Natural killer cell (primary cell): Measurements from ENCODE around the gene EDIL3. TPM values are rescaled to one million over a fixed set of nuclear protein-coding genes. Genes with fewer than 3 reads are reported as not detected.

ENCODE experiments used
- ATAC-seq, 3 donors: fragments of 150-1000 bp in 2 of 3; fragments of 200-7000 bp in 1 of 3; cut with Tn5 transposase; 1 replicate in 1 of 3; 2 replicates in 2 of 3; pipeline ENCODE4 v1.10.0; 2021; ENCODE audit warnings: mild to moderate bottlenecking in 2 of 3, moderate library complexity in 2 of 3
- DNase-seq, 2 donors: peaks; one replicate each; pipeline versions ENCODE4 v3.0.0 to v3.0.0-alpha.2; 2013 to 2021; ENCODE audit warnings: mixed read lengths in 1 of 2
- H3K27ac ChIP-seq: one replicate; pipeline ENCODE4 v1.5.1; 2013; ENCODE audit warnings: mild to moderate bottlenecking, low read length
- H3K27me3 ChIP-seq: one replicate; pipeline ENCODE4 v1.6.1; 2013; ENCODE audit warnings: low read length; ENCODE audit not compliant: control insufficient read depth, insufficient read depth
- H3K36me3 ChIP-seq: one replicate; pipeline ENCODE4 v1.6.1; 2013; ENCODE audit warnings: low read length; ENCODE audit not compliant: control insufficient read depth, insufficient read depth
- H3K4me1 ChIP-seq: one replicate; pipeline ENCODE4 v1.6.1; 2013; ENCODE audit warnings: low read length; ENCODE audit not compliant: control insufficient read depth, insufficient read depth
- H3K4me3 ChIP-seq: one replicate; pipeline ENCODE4 v1.5.1; 2013; ENCODE audit warnings: low read length
- H3K9me3 ChIP-seq: one replicate; pipeline ENCODE4 v1.6.1; 2013; ENCODE audit warnings: low read length; ENCODE audit not compliant: control insufficient read depth, insufficient read depth
- H3K27ac Mint-ChIP-seq, 2 donors: one replicate each; pipeline ENCODE4 v1.8.0; 2022; ENCODE audit warnings: mild to moderate bottlenecking in 2 of 2, mixed read lengths in 2 of 2, moderate library complexity in 1 of 2
- H3K27me3 Mint-ChIP-seq, 2 donors: one replicate each; pipeline ENCODE4 v1.8.0; 2022; ENCODE audit warnings: low read depth in 2 of 2, mixed read lengths in 2 of 2
- H3K36me3 Mint-ChIP-seq: one replicate; pipeline ENCODE4 v1.8.0; 2022; ENCODE audit warnings: mixed read lengths
- H3K4me1 Mint-ChIP-seq, 2 donors: one replicate each; pipeline ENCODE4 v1.8.0; 2022; ENCODE audit warnings: mixed read lengths in 2 of 2
- H3K4me3 Mint-ChIP-seq: one replicate; pipeline ENCODE4 v1.8.0; 2022; ENCODE audit warnings: mild to moderate bottlenecking, moderate library complexity, mixed read lengths
- H3K9me3 Mint-ChIP-seq, 2 donors: one replicate each; pipeline ENCODE4 v1.8.0; 2022; ENCODE audit warnings: mixed read lengths in 2 of 2
- CTCF ChIP-seq: fragments of 200-600 bp; IDR thresholded peaks from one replicate; pipeline ENCODE4 v1.8.0; 2022; ENCODE audit warnings: antibody characterized with exemption
- WGBS: methylation state at CpG from one replicate; pipeline ENCODE4 v1.1.7; 2013; ENCODE audit warnings: missing lambda C conversion rate; ENCODE audit not compliant: insufficient coverage; 5-methylcytosine and 5-hydroxymethylcytosine counted together
- intact Hi-C: fragments of 100-400 bp; cut with micrococcal nuclease; formaldehyde crosslinking; loops from one replicate; pipeline ENCODE4 v1.14.2; 2022
- total RNA-seq, 4 donors: library from RNA; stranded (reverse); fragments of 120-200 nt in 1 of 4; gene quantifications; one replicate each; pipeline versions ENCODE4 v1.2.3 to v1.2.4, GENCODE V29; 2013 to 2022

Gene EDIL3
- total RNA-seq, 3 donors from 2014 or later (not counting 1 experiment from before 2014, with no cell fraction given): not detected

GRCh38 chr5:84260939-84261338, 123.7 kb downstream of the EDIL3 start:
- Mint-ChIP-seq H3K27ac (no peak overlapping the region), H3K4me1 (no peaks in the 10 kb centered on the region), H3K9me3 (peaks cover 4 to 13% of the 10 kb centered on the region in 2 donors), H3K4me3 (no peak overlapping the region), H3K36me3 (no peaks in the 10 kb centered on the region), H3K27me3 (no peaks in the 10 kb centered on the region)
- ATAC-seq (no peak), DNase-seq (no peak)
- Histone ChIP-seq H3K36me3 (no peaks in the 10 kb centered on the region), H3K27ac (no peak overlapping the region), H3K4me3 (no peak overlapping the region), H3K4me1 (no peaks in the 10 kb centered on the region), H3K9me3 (no peaks in the 10 kb centered on the region), H3K27me3 (no peaks in the 10 kb centered on the region)
- intact Hi-C loops: no loop called here
- TF ChIP-seq CTCF: no peak
- no CpG with 5 or more reads among the region's 1 CpG for WGBS

GRCh38 chr5:84260140-84260539, 124.5 kb downstream of the EDIL3 start:
- no peaks in the 10 kb centered on the region for H3K27me3 ChIP-seq
- H3K9me3 Mint-ChIP-seq: peaks cover 4 to 13% of the 10 kb centered on the region in 2 donors
- WGBS: 13% methylated on average over 1 of the region's 1 CpG
- H3K4me1 ChIP-seq: no peaks in the 10 kb centered on the region
- no peaks in the 10 kb centered on the region for H3K9me3 ChIP-seq
- no peak for DNase-seq
- no peaks in the 10 kb centered on the region for H3K36me3 Mint-ChIP-seq
- intact Hi-C loops: no loop called here
- no peak for TF ChIP-seq CTCF
- H3K27ac ChIP-seq: no peak overlapping the region
- H3K4me3 Mint-ChIP-seq: no peak overlapping the region
- H3K4me1 Mint-ChIP-seq: no peaks in the 10 kb centered on the region
- H3K27ac Mint-ChIP-seq: no peak overlapping the region
- no peak overlapping the region for H3K4me3 ChIP-seq
- H3K27me3 Mint-ChIP-seq: no peaks in the 10 kb centered on the region
- no peaks in the 10 kb centered on the region for H3K36me3 ChIP-seq
- ATAC-seq: no peak

- DNase-seq: no peak
- Mint-ChIP-seq H3K27me3 (no peaks in the 10 kb centered on the region), H3K27ac (no peak overlapping the region), H3K4me3 (no peak overlapping the region), H3K4me1 (no peaks in the 10 kb centered on the region), H3K36me3 (no peaks in the 10 kb centered on the region), H3K9me3 (peaks cover 7 to 15% of the 10 kb centered on the region in 2 donors)
- H3K27me3 ChIP-seq: no peaks in the 10 kb centered on the region
- H3K4me1 ChIP-seq: no peaks in the 10 kb centered on the region
- no peaks in the 10 kb centered on the region for H3K9me3 ChIP-seq
- intact Hi-C loops: no loop called here
- 88% methylated on average over 3 of the region's 4 CpGs for WGBS
- H3K27ac ChIP-seq: no peak overlapping the region
- no peaks in the 10 kb centered on the region for H3K36me3 ChIP-seq
- no peak for ATAC-seq
- H3K4me3 ChIP-seq: no peak overlapping the region
- no peak for TF ChIP-seq CTCF
Measured at GRCh38 chr5:84259283-84260045, 125.2 kb downstream of the EDIL3 start.

GRCh38 chr5:84257061-84257460, 127.6 kb downstream of the EDIL3 start:
- H3K4me1 Mint-ChIP-seq: no peaks in the 10 kb centered on the region
- no peaks in the 10 kb centered on the region for H3K27me3 Mint-ChIP-seq
- H3K36me3 ChIP-seq: no peaks in the 10 kb centered on the region
- no peak overlapping the region for H3K27ac ChIP-seq
- no peaks in the 10 kb centered on the region for H3K27me3 ChIP-seq
- peaks cover 7 to 13% of the 10 kb centered on the region in 2 donors for H3K9me3 Mint-ChIP-seq
- H3K27ac Mint-ChIP-seq: no peak overlapping the region
- no peak overlapping the region for H3K4me3 ChIP-seq
- H3K4me3 Mint-ChIP-seq: no peak overlapping the region
- intact Hi-C loops: no loop called here
- WGBS: 76% methylated on average over 1 of the region's 2 CpGs
- DNase-seq (no peak), ATAC-seq (no peak)
- TF ChIP-seq CTCF: no peak
- no peaks in the 10 kb centered on the region for H3K9me3 ChIP-seq
- H3K36me3 Mint-ChIP-seq: no peaks in the 10 kb centered on the region
- no peaks in the 10 kb centered on the region for H3K4me1 ChIP-seq
